ENCODE measurements around the gene RBPJ. TPM values are rescaled to one million over a fixed set of nuclear protein-coding genes. Genes with fewer than 3 reads are reported as not detected.
A peak's percentile ranks its signal among the peaks of the same experiment; 100 is the strongest.

The RBPJ gene
- total RNA-seq, 2 experiments from 2014 or later: 64.1 to 72.3 TPM

DNA sequence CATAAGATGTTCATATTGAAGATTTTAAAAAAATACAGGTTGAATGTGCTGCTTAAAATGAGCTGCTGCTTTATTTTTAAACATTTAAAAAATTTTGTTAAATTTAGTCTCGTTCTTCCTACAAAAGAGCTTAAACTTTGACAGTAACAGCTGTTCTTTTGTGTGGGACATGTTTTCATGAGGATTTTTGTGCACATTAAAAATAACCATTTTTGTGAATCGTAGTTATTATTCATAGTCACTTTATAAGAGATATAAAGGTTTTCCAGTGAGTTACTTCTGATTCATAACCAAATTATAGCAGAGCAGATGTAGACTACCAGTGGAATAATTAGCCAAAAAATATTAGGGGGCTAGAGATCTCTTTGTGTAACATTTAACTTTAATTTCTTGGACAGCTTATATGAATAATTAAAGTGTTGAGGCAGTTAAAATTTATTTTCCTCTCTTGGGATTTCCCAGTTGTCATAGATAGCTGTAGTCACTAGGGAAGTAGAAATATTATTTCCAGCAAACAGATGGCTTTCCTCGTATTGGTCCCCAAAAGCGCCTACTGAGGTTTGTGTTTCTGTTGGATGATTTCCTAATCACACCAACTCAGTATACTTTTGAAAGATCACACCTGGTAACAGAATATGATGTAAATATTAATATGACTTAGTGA is 24.2 kb downstream of the RBPJ start:
- TF ChIP-seq, protein P1, sequence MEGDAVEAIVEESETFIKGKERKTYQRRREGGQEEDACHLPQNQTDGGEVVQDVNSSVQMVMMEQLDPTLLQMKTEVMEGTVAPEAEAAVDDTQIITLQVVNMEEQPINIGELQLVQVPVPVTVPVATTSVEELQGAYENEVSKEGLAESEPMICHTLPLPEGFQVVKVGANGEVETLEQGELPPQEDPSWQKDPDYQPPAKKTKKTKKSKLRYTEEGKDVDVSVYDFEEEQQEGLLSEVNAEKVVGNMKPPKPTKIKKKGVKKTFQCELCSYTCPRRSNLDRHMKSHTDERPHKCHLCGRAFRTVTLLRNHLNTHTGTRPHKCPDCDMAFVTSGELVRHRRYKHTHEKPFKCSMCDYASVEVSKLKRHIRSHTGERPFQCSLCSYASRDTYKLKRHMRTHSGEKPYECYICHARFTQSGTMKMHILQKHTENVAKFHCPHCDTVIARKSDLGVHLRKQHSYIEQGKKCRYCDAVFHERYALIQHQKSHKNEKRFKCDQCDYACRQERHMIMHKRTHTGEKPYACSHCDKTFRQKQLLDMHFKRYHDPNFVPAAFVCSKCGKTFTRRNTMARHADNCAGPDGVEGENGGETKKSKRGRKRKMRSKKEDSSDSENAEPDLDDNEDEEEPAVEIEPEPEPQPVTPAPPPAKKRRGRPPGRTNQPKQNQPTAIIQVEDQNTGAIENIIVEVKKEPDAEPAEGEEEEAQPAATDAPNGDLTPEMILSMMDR (IDR thresholded peaks at IDR 0.05): no peak
- ATAC-seq (ENCODE audit: poor library complexity) (no peak), DNase-seq (no peak)
- Mint-ChIP-seq H3K4me3 (no peak overlapping the region), H3K27me3 (no peaks in the 10 kb centered on the region), H3K36me3 (ENCODE audit: low read depth) (no peaks in the 10 kb centered on the region), H3K9me3 (no peaks in the 10 kb centered on the region), H3K27ac (no peak overlapping the region), H3K4me1 (ENCODE audit: low read depth) (peaks cover 69% of the 10 kb centered on the region)
- Histone ChIP-seq H3K36me3 (ENCODE audit: insufficient read depth, low read length) (no peaks in the 10 kb centered on the region), H3K4me1 (ENCODE audit: insufficient read depth, low read length) (peaks cover 7% of the 10 kb centered on the region), H3K9me3 (ENCODE audit: control insufficient read depth in 1 of 2, insufficient read depth in 1 of 2, low read length in 2 of 2) (no peaks in the 10 kb centered on the region), H3K27me3 (ENCODE audit: control insufficient read depth in 1 of 2, insufficient read depth in 2 of 2, low read length in 2 of 2) (no peaks in the 10 kb centered on the region), H3K27ac (ENCODE audit: low read depth in 1 of 2, low read length in 2 of 2) (no peak overlapping the region), H3K4me3 (ENCODE audit: low read length) (no peak overlapping the region)
- POLR2A ChIA-PET: interaction anchor here (1.2 kb wide), 1 partner anchor 11 kb away, joined by 3 read pairs; no protein-coding TSS in a partner anchor
- CTCF ChIA-PET: interaction anchor here (1.9 kb wide), 1 partner anchor 15 kb away, joined by 8 read pairs; no protein-coding TSS in a partner anchor
- intact Hi-C loops (cut with DNase I, micrococcal nuclease): no loop called here

DNA sequence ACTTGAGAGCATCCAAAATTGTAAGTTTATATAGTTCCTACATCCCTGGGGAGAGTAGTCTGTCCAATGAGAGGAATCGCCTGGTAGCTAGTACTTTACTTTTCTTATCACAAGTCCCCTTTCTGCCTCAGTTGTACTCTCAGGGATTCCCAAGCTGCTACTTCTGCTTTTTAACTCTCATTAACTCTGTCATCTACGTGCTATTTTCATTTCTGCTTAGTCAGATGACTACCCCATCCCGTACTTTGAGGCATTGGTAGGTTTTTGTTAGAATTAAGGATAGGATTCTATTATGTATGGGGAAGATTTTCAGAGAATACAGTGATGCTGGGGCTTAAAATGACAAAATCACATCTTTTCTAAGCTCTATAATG is 24.7 kb downstream of the RBPJ start:
- Histone ChIP-seq H3K4me3 (ENCODE audit: low read length) (no peak overlapping the region), H3K9me3 (ENCODE audit: control insufficient read depth in 1 of 2, insufficient read depth in 1 of 2, low read length in 2 of 2) (no peaks in the 10 kb centered on the region), H3K36me3 (ENCODE audit: insufficient read depth, low read length) (no peaks in the 10 kb centered on the region), H3K27ac (ENCODE audit: low read depth in 1 of 2, low read length in 2 of 2) (no peak overlapping the region), H3K27me3 (ENCODE audit: control insufficient read depth in 1 of 2, insufficient read depth in 2 of 2, low read length in 2 of 2) (no peaks in the 10 kb centered on the region), H3K4me1 (ENCODE audit: insufficient read depth, low read length) (peaks cover 7% of the 10 kb centered on the region)
- TF ChIP-seq, protein P1 (IDR thresholded peaks at IDR 0.05): no peak
- Mint-ChIP-seq H3K27ac (no peak overlapping the region), H3K36me3 (ENCODE audit: low read depth) (no peaks in the 10 kb centered on the region), H3K9me3 (no peaks in the 10 kb centered on the region), H3K4me3 (no peak overlapping the region), H3K4me1 (ENCODE audit: low read depth) (peaks cover 70% of the 10 kb centered on the region), H3K27me3 (no peaks in the 10 kb centered on the region)
- intact Hi-C loops (cut with DNase I, micrococcal nuclease): no loop called here
- ATAC-seq (ENCODE audit: poor library complexity) (no peak), DNase-seq (no peak)
- ChIA-PET CTCF (interaction anchor here (0.6 to 1.9 kb wide), 2 partner anchors 15 to 678 kb away, joined by 3 to 8 read pairs; no protein-coding TSS in a partner anchor), POLR2A (interaction anchor here (1.2 kb wide), 1 partner anchor 10 kb away, joined by 3 read pairs; no protein-coding TSS in a partner anchor)

GRCh38 chr4:26346203-26346620 is 25.4 kb downstream of the RBPJ start:
- Histone ChIP-seq H3K27me3 (ENCODE audit: control insufficient read depth in 1 of 2, insufficient read depth in 2 of 2, low read length in 2 of 2) (no peaks in the 10 kb centered on the region), H3K36me3 (ENCODE audit: insufficient read depth, low read length) (no peaks in the 10 kb centered on the region), H3K4me3 (ENCODE audit: low read length) (no peak overlapping the region), H3K4me1 (ENCODE audit: insufficient read depth, low read length) (peaks cover 7% of the 10 kb centered on the region), H3K27ac (ENCODE audit: low read depth in 1 of 2, low read length in 2 of 2) (no peak overlapping the region), H3K9me3 (ENCODE audit: control insufficient read depth in 1 of 2, insufficient read depth in 1 of 2, low read length in 2 of 2) (no peaks in the 10 kb centered on the region)
- CTCF ChIA-PET: interaction anchor here (0.6 to 1.9 kb wide), 3 partner anchors 9 to 678 kb away, joined by 3 to 8 read pairs (median 3); no protein-coding TSS in a partner anchor
- peak in 3 of 14 experiments; percentile 44 to 68 (median 51) for DNase-seq
- peaks cover 69% of the 10 kb centered on the region for H3K4me1 Mint-ChIP-seq (ENCODE audit: low read depth)
- no peaks in the 10 kb centered on the region for H3K27me3 Mint-ChIP-seq
- no peak overlapping the region for H3K27ac Mint-ChIP-seq
- POLR2A ChIA-PET: no interaction called here
- no peak overlapping the region for H3K4me3 Mint-ChIP-seq
- H3K36me3 Mint-ChIP-seq (ENCODE audit: low read depth): no peaks in the 10 kb centered on the region
- ATAC-seq (ENCODE audit: poor library complexity): no peak
- TF ChIP-seq, protein P1 (IDR thresholded peaks at IDR 0.05): no peak
- no peaks in the 10 kb centered on the region for H3K9me3 Mint-ChIP-seq
- intact Hi-C loops (cut with DNase I, micrococcal nuclease): no loop called here
